ENCODE results near the gene LRMDA. TPM values are rescaled to one million over a fixed set of nuclear protein-coding genes. Genes with fewer than 3 reads are reported as not detected.

LRMDA gene
- total RNA-seq, 4 donors from 2014 or later: 1.4 to 23.1 (median 3.6) TPM

GRCh38 chr10:76197293-76197692 lies 765.9 kb downstream of the LRMDA start:
- H3K36me3 ChIP-seq: no peaks in the 10 kb centered on the region
- no peaks in the 10 kb centered on the region for H3K9me3 ChIP-seq
- H3K27me3 ChIP-seq: no peaks in the 10 kb centered on the region
- H3K4me1 ChIP-seq: no peaks in the 10 kb centered on the region
- TF ChIP-seq CTCF (IDR thresholded peaks at IDR 0.05): no peak
- TF ChIP-seq POLR2A (IDR thresholded peaks at IDR 0.05): no peak
- no peak overlapping the region for H3K27ac ChIP-seq
- no peak overlapping the region for H3K4me3 ChIP-seq
- no peak for DNase-seq

DNA sequence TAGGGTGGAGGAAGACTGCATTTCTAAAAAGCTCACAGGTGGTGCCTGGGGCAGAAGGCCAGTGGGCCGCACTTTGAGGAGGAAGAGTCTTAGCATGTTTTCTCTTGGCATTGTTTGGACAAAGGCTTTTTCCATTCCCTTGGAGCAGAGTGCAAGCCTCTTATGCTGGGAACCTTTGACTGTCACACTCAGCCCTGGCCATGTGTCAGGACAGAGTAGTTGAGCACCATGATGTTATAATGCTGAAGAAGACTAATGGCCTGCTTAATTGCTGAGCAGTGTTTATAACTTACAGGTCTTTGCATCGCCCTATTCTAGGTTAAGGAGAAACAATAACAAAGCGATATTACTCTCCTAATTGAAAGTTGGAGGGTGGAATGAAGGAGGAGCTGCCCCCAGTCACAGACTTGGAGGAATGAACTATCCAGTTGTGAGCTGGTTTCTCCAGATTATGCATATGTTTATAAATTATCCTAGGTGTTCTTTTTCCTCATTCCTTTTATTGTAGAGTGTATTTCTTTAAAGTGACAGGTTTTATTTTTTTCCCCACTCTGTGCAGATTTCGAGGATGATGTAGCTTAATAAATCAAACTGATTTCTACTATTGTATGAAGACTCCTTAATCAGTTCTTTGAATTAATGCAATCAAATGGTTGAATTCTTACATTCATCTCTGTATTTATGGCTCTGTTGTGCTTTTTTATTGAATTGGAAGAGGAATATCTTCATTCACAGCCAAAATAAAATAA lies 767.0 kb downstream of the LRMDA start:
- TF ChIP-seq POLR2A (IDR thresholded peaks at IDR 0.05): no peak
- no peak for TF ChIP-seq CTCF (IDR thresholded peaks at IDR 0.05)
- Histone ChIP-seq H3K27ac (no peak overlapping the region), H3K27me3 (no peaks in the 10 kb centered on the region), H3K4me1 (no peaks in the 10 kb centered on the region), H3K4me3 (no peak overlapping the region), H3K36me3 (no peaks in the 10 kb centered on the region), H3K9me3 (no peaks in the 10 kb centered on the region)
- DNase-seq: no peak

GRCh38 chr10:76201962-76202361 lies 770.5 kb downstream of the LRMDA start:
- no peak for DNase-seq
- H3K4me1 ChIP-seq: no peaks in the 10 kb centered on the region
- no peak for TF ChIP-seq POLR2A (IDR thresholded peaks at IDR 0.05)
- no peaks in the 10 kb centered on the region for H3K9me3 ChIP-seq
- no peak overlapping the region for H3K27ac ChIP-seq
- no peaks in the 10 kb centered on the region for H3K36me3 ChIP-seq
- no peaks in the 10 kb centered on the region for H3K27me3 ChIP-seq
- H3K4me3 ChIP-seq: no peak overlapping the region

DNA sequence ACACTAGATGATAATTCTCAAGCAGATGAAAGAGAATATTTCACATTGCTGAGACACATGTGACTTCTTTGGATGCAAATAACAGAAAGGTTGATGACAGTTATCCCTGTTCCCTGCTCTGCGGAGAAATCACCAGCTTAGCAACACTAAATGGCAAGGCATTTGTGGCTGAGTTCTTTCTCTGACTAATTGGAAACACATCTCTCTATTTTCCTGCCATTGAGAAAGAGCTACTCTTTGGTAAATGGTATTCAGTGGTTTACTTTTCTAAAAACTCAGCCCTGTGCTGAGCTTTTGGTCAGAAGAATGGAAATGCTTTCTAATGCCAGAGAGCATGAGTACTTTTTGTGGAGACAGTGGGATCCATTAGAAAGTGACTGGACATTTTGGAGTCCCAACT lies 771.4 kb downstream of the LRMDA start:
- H3K4me3 ChIP-seq: no peak overlapping the region
- H3K4me1 ChIP-seq: no peaks in the 10 kb centered on the region
- TF ChIP-seq POLR2A (IDR thresholded peaks at IDR 0.05) (no peak), CTCF (IDR thresholded peaks at IDR 0.05) (no peak)
- H3K27me3 ChIP-seq: no peaks in the 10 kb centered on the region
- H3K27ac ChIP-seq: no peak overlapping the region
- H3K36me3 ChIP-seq: no peaks in the 10 kb centered on the region
- H3K9me3 ChIP-seq: no peaks in the 10 kb centered on the region
- no peak for DNase-seq

- no peak overlapping the region for H3K4me3 ChIP-seq
Observed at GRCh38 chr10:76205361-76205760, 773.9 kb downstream of the LRMDA start.

More at GRCh38 chr10:76205361-76205760, 773.9 kb downstream of the LRMDA start:
- Histone ChIP-seq H3K27me3 (no peaks in the 10 kb centered on the region), H3K27ac (no peak overlapping the region), H3K4me1 (no peaks in the 10 kb centered on the region), H3K36me3 (no peaks in the 10 kb centered on the region), H3K9me3 (no peaks in the 10 kb centered on the region)
- DNase-seq: no peak
- no peak for TF ChIP-seq POLR2A (IDR thresholded peaks at IDR 0.05)
- no peak for TF ChIP-seq CTCF (IDR thresholded peaks at IDR 0.05)
